C4-2B (cell line): ENCODE measurements around the gene RAB18.
A peak's percentile ranks its signal among the peaks of the same experiment; 100 is the strongest.
"Not testable (repeated sequence)": the region's sequence is repeated elsewhere in the genome, so short reads cannot be mapped to it uniquely, and the experiment has no call there.

Experiments
- H3K27ac ChIP-seq: fragments of 450-650 bp; 2 replicates; pipeline ENCODE4 v1.5.1; 2017
- CTCF ChIP-seq: fragments of 450-650 bp; conservative IDR thresholded peaks from 2 replicates; pipeline ENCODE4 v1.5.1; 2017; ENCODE audit warnings: mild to moderate bottlenecking
- ZFX ChIP-seq: fragments of 450-650 bp; IDR thresholded peaks from 2 replicates; pipeline ENCODE4 v1.6.1; 2017

RAB18 gene

GRCh38 chr10:27504007-27504807 is at the start of gene RAB18:
TSS of gene RAB18 (plus strand) at chr10:27504304. CDS start at chr10:27504370, 66 bp downstream.
- peak; percentile 23; the same call in 1 of the 2 replicates for TF ChIP-seq CTCF
- peak; percentile 97 for TF ChIP-seq ZFX
- peak within 1 kb of the TSS; percentile 75 for H3K27ac ChIP-seq

GRCh38 chr10:27454837-27455236 is 49.3 kb upstream of the RAB18 start:
- no peak overlapping the region for H3K27ac ChIP-seq
- TF ChIP-seq ZFX (no peak), CTCF (no peak)

GRCh38 chr10:27457261-27457945 is 46.7 kb upstream of the RAB18 start:
- TF ChIP-seq ZFX, result no peak
- TF ChIP-seq CTCF, result no peak
- H3K27ac ChIP-seq, result no peak overlapping the region

- TF ChIP-seq ZFX (no peak), CTCF (no peak)
- no peak overlapping the region for H3K27ac ChIP-seq
Measured at GRCh38 chr10:27457966-27458365, 46.1 kb upstream of the RAB18 start.

GRCh38 chr10:27461312-27461711 is 42.8 kb upstream of the RAB18 start:
- no peak overlapping the region for H3K27ac ChIP-seq
- TF ChIP-seq CTCF, result no peak
- no peak for TF ChIP-seq ZFX

GRCh38 chr10:27463961-27464360 is 40.1 kb upstream of the RAB18 start:
- no peak overlapping the region for H3K27ac ChIP-seq
- TF ChIP-seq CTCF, result no peak
- TF ChIP-seq ZFX, result no peak

- TF ChIP-seq ZFX, result no peak
- TF ChIP-seq CTCF, result no peak
- H3K27ac ChIP-seq, result no peak overlapping the region
Measured at GRCh38 chr10:27464993-27465392, 39.1 kb upstream of the RAB18 start.

GRCh38 chr10:27465596-27465995 is 38.5 kb upstream of the RAB18 start:
- not testable (repeated sequence) for H3K27ac ChIP-seq
